Cardiac fibroblast (primary cell): ENCODE results near the gene ZIC2.
"Not testable (repeated sequence)": the region's sequence is repeated elsewhere in the genome, so short reads cannot be mapped to it uniquely, and the experiment has no call there.

ENCODE experiments used
- DNase-seq, 2 donors: peaks; one replicate each; pipeline versions ENCODE4 v3.0.0 to v3.0.0-alpha.2; 2010; ENCODE audit warnings: low read depth in 2 of 2
- H3K4me3 ChIP-seq, 2 donors: replicated peaks in 1 of 2; 1 replicate in 1 of 2; 2 replicates in 1 of 2; pipeline ENCODE4 v1.5.1; 2011; ENCODE audit warnings: low read depth in 2 of 2, low read length in 2 of 2, mild to moderate bottlenecking in 2 of 2, moderate library complexity in 1 of 2
- CTCF ChIP-seq: IDR thresholded peaks from one replicate; pipeline ENCODE4 v1.5.1; 2011; ENCODE audit warnings: low read depth, mild to moderate bottlenecking, low read length, inconsistent platforms

ZIC2 gene

GRCh38 chr13:100024023-100024422 lies 42.4 kb downstream of the ZIC2 start:
- no peak for TF ChIP-seq CTCF
- DNase-seq = no peak
- no peak overlapping the region for H3K4me3 ChIP-seq

- DNase-seq = no peak
- H3K4me3 ChIP-seq = no peak overlapping the region
- no peak for TF ChIP-seq CTCF
Observed at GRCh38 chr13:100029933-100030332, 48.3 kb downstream of the ZIC2 start.

- not testable (repeated sequence) for H3K4me3 ChIP-seq, DNase-seq
Observed at GRCh38 chr13:100032642-100033041, 51.1 kb downstream of the ZIC2 start.

- H3K4me3 ChIP-seq = no peak overlapping the region
- DNase-seq = no peak
- no peak for TF ChIP-seq CTCF
Observed at GRCh38 chr13:100035936-100036335, 54.4 kb downstream of the ZIC2 start.
